ENCODE results near the gene ACTN3.
"Not testable (repeated sequence)": the region's sequence is repeated elsewhere in the genome, so short reads cannot be mapped to it uniquely, and the experiment has no call there.

The ACTN3 gene

DNA sequence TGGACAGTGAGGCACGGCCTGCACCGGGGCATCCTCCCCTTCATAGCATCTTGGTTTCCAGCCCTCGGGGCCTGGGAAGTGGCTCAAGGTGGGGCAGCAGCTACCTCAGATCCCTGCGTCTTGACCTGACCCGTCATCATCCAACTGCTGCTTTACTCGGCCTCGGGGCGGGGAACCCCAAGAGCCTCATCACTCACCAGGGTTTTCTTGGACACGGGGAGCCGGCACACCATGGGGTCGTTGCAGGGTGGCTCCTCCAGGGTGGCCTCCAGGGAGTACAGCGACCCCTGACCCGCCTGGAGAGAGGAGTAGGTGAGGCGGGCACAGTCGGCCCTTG lies 21.1 kb downstream of the ACTN3 start:
- DNase-seq = no peak

DNA sequence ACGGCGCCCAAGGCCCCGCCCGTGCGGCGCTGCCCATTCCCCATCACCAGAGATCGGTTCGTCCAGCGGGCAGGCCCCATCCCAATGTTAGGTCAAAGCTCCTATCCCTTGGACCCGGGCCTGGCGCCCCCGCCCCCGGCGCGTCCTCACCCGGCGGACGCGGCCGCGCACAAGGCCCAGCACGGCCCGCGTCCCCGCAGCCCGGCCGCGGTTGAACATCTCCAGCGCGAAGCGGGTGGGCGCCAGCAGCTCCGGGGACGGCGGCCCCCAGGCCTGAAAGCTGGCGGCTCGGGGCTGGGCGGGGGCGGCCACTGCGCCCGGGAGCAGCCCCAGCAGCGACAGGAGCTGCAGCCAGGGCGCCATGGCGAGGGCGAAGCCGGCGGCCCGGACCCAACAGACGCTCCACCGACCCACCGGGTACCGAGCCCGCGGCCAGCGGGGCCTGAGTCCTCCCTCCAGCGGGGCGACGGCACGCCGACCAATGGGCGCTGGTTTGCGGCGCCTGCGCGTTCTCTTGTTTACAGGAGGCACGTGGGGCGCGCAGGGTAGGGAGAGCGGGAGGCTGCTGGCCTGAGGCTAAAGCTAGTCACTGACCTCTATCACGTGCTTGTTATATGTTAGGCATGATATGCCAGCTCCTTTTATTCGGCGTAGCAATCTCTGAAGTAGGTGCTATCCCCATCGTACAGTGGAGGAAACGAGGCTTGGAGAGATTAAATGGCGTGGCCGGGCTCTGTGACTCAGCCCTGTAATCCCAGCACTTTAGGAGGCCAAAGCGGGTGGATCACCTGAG lies 21.6 kb downstream of the ACTN3 start, which contains the start of gene CTSF:
TSS of gene CTSF (minus strand) at position 483 of the 793 bp plus-strand sequence. CDS start at position 363, 120 bp downstream.
- DNase-seq = peak; percentile 8

DNA sequence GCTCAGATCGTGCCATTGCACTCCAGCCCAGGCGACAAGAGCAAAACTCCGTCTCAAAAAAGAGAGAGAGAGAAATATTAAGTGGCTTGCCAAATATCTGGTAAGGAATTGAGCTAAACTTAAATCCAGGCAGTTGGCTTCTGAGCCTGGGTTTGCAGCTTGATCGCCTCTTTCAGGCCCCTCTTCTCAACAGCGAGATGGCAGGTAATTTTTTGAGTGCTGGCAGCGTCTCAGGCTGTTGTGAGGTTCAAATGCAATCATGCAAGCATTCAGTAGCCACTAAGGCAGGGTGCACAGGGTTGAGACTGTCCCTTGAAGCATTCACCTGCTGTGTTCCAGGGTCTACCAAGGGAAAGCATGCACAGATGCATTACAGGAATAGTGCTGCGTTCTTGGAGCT lies 22.4 kb downstream of the ACTN3 start:
- DNase-seq = no peak

DNA sequence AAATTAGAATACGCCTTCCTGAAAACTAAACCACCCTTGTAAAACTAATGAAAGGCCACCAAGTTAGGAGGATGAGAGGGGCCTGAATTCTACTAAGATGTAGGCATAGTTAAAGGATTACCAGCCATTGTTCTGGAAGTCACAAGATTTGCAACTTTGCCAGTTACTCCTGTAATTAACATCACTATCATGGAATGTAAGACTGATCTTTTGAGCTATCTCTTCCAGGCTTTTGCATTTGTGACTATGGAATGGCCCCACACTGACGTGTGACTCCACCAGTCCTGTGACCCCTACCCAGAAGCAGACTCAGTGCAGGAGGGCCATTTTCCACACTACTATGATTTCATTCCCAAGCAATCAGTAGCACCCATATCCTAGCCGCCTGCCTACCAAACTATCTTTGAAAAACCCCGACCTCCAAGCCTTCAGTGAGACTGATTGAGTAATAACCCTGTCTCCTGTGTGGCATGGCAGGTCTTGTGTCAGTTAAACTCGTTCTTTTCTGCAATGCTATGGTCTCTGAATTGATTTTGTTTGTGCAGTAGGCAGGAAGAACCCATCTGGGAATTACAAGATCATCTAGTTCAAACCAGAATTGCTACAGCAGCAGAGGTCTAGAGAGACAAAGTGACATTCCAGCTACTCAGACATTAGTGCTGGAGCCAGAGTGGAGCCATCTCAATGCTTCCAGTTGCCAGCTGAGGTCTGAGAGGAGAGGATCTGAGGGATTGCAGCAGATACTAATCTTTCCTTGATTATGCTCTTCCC lies 23.6 kb downstream of the ACTN3 start:
- no peak for DNase-seq

DNA sequence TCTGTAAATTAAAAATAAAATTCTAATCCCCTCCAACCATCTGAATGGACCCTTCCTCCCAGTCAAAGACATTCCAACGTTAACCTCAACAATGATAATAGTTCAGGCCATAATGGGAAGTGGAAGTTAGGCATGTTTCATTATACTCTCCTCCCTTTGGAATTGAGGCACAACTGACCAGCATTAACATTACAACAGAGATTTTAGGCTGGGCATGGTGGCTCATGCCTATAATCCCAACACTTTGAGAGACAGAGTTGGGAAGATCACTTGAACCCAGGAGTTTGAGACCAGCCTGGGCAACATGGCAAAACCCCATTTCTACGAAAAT lies 24.1 kb downstream of the ACTN3 start:
- DNase-seq = no peak

DNA sequence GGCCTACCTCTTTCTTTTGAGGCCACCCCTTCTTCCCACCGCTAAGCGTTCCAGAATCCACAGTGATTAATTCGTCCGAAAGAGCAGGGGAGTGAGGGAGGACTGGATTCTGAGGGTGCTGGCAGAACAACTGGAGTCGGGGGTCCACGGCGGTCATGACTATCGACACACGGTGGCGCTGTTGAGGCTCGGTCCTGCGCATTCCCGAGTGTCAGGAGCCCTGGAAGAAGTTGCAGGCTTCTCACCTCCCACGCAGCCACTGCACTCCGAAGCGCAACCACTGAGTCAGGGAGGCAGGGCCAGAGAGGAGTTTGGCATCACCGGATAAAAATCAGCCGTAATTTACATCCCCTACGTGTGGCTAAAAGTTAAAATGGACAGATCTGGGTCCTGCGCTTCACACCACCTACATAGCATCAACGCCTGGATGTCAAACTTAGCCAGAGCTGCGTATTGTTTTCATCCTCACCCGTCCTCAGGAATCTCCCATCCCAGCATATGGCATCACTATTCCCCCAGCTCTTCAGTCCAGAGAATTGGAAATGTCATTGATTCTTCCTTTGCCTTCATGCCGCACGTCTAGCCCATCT lies 32.4 kb downstream of the ACTN3 start:
- peak; percentile 19 for DNase-seq

DNA sequence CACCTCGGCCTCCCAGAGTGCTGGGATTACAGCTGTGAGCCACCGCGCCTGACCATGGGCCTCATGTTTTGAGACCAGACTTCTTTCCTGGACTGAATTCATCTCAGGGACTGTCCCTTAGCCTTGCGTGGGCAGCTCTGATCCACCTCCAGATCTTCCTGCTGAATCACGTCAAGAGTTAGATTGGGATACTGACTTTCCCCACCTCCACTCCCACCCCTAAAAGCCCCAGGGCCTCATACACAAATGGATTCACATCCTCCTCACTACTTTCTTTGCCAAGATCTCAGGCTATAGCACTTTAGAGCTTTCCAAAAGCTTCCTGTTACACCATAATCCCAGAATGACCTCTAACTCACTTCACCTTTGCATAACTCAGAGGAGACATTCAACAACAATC lies 34.1 kb downstream of the ACTN3 start:
- DNase-seq = no peak

DNA sequence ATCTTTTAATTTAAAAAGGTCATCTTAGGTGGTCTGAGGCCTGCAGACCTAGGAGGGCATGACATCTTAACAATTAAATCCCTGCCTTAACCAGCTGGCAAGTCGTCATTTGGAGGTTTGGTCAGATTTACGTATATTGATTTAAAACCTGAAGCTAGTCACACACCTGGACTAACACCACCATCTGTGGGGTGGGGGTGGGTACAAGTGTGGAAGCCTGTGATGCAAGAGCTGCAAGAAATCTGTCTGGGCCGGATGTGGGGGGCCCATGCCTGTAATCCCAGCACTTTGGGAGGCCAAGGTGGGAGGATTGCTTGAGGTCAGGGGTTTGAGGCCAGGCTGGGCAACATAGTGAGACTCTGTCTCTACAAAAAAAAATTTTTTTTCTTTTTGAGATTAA lies 34.6 kb downstream of the ACTN3 start:
- DNase-seq = no peak

DNA sequence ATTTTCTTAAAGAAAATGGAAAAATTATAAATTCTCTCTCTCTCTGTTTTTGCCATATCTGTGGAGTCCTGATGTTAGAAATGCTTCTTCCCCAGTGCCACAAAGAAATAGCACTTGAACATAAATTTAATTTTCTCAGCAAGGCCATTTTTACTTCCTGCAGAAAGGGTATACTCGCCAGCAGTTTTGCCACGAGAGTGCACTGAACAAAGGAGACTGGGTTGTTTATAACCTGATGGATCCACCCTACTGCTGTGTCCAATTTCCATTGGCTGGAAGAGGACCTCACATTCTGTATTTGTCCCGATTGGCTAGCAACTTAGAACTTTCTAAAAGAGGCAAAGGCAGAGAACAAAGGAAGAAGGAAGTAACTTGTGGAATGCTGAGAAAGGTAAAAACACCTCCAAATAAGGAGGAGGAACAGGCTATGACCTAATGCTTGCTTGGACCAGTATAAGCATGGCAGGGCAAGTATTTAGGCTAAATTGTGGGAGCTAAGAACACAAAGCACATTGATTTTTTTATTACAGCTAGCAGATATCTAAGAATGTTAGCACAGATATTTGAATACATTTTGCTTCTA lies 36.0 kb downstream of the ACTN3 start:
- not testable (repeated sequence) for DNase-seq

DNA sequence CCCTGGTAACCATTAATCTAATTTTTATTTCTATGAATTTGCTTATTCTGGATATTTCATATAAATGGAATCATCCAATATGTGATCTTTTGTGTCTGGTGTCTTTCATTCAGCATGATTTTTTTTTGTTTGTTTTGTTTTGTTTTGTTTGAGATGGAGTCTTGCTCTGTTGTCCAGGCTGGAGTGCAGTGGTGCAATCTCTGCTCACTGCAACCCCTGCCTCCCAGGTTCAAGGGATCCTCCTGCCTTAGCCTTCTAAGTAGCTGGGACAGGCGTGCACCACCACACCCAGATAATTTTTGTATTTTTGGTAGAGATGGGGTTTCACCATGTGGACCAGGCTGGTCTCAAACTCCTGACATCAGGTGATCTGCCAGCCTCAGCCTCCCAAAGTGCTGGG lies 38.7 kb downstream of the ACTN3 start:
- DNase-seq = not testable (repeated sequence)

DNA sequence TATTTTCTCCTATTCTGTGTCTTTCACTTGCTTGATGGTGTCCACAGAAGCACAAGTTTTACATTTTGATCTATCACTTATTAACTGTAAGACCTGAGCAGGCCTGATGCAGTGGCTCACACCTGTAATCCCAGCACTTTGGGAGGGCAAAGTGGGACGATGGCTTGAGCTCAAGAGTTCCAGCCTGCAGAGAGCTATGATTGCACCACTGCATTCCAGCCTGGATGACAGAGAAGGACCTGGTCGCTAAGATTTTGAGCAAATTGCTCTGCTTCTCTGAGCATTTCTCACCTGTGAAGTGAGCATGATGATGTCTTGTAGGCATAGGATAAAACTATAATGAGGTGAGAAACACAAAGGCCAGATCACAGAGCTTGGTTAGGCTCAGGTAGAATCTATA lies 39.4 kb downstream of the ACTN3 start:
- no peak for DNase-seq

DNA sequence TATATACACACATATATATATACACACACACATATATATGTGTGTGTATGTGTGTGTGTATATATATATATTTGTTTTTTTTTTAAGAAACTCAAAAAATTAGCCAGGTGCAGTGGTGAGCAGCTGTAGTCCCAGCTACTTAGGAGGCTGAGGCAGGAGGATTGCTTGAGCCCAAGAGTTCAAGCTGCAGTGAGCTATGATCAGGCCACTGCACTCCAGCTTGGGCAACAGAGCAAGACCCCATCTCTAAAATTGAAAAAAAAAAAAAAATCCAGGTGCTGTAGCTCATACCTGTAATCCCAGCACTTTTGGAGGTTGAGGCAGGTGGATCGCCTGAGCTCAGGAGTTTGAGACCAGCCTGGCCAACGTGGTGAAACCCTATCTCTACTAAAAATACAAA lies 42.6 kb downstream of the ACTN3 start:
- not testable (repeated sequence) for DNase-seq

DNA sequence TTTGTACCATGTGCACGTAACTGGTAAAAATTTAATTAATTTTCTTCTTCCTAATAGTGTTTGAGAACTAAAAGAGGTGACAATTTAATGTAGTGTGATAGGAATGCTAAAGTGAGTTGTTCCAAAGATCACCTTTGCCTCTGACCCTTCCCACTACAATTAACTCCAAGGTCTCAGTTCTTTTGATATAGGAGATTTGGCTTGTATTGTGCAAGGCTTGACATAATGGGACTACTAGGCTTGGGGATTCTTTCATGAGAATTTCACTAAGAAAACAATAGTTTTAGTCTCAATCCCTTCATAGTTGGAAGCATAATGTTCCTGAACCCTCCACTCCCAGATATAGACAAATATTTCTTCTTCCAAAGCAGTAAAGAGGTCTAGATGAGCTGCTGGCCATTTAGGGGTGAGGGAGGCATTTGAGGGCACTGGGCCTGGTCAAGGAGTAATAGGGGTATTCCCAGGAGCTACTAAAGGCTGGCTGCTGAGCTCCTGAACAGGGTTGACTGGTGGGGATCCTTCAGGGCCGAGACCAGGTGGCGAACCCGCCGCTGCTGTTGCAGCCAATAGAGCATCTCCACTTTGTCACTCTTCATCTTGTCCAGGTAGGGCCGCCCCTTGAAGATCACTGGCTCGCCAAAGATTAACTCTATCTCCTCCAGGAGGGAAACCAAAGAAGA lies 43.4 kb downstream of the ACTN3 start:
- DNase-seq = no peak

DNA sequence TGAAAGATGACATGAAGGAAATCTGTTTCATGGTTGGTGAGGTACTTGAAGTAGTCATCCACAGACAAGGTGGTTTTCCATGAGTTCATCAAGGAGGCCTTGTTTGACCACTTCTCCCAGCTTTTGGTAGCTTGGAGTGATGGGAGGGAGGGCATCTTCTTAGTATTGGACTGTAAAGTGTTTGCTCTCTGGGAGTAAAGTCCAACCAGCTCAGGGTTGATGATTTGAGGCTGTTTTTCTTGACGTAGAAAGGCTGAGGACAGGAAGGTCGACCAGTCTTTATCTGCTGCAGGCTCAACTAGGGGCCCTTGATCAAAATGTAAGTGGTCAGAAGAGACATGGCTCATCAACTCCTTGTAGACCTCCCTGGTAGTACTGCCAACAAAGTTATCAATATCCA lies 44.5 kb downstream of the ACTN3 start:
- no peak for DNase-seq

DNA sequence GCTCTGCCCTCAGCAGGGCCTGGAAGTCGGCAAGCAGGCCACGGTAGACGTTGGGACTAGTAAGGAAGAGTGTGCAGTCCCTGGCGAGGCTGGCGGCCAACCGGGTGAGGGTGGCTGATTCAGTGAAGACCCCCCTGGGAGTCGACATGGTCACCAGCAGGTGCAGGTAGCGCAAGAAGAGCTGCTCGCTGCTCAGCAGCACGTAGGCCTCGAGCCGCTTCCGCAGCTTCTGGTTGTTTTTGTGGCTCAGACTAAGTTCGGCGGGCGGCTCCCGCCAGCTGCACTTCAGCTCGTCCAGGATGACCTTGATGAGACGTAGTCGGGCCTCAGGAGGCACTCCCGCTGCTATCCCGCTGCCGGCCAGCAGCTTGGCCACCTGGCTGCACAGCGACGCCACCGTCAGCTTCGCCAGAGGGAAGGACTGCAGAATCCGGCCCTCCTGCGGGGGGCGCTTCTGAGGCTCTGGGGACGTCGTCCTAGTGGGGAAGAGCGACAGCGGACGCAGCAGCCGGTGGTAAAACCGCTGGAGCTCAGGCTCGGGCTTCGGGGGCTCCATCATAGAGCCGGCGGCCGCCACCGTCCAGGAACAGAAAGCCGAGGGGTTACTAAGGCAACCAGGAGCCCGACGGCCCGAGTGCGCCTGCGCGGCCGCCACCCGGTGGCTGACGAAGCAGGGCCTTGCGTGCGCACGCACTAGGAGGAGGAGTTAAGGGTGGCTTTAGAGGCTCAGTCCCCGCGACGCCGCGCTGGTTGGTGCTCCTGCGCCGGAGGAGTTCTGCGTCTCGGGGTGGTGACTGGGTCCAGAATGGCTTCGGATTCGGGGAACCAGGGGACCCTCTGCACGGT lies 46.0 kb downstream of the ACTN3 start, which contains the start of the genes CCDC87 and CCS:
TSS of gene CCDC87 (minus strand) at position 607 of the 846 bp plus-strand sequence. CDS start at position 559, 48 bp downstream.
TSS of gene CCS (plus strand) at position 729 of the 846 bp plus-strand sequence. CDS start at position 806, 77 bp downstream.
- peak; percentile 82 for DNase-seq

DNA sequence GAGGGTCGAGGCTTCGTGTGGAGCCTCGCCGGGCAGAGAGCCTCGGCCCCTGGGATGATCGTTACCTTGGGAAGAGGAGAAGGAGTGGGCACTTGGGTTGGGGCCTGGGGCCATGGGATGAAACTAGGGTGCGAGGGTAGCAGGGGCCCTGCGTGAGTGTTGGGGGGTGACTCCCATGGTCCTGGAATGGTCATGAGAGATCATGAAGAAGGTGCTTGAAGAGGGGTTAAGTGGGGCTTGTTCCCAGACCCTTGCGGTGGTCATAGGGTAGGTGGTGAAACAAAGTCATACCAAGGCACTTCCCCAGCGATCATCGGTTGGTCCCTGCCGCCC lies 46.6 kb downstream of the ACTN3 start:
- DNase-seq = no peak

DNA sequence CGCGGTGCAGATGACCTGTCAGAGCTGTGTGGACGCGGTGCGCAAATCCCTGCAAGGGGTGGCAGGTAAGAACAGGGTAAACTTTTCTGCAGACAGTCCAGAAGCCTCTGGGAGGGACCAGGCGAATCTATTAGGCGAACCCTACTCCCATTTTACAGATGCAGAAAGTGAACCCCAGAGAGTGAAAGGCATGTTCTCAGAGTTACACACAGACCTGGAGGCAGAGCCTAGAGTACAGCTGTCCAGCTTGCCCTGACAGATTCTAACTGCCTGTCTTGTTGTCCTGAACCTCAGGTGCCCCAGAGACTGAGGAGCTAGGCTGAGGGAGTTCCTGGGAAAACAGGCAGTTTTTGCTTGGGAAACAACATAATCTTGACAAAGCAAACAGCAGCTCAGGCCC lies 46.9 kb downstream of the ACTN3 start:
- no peak for DNase-seq

DNA sequence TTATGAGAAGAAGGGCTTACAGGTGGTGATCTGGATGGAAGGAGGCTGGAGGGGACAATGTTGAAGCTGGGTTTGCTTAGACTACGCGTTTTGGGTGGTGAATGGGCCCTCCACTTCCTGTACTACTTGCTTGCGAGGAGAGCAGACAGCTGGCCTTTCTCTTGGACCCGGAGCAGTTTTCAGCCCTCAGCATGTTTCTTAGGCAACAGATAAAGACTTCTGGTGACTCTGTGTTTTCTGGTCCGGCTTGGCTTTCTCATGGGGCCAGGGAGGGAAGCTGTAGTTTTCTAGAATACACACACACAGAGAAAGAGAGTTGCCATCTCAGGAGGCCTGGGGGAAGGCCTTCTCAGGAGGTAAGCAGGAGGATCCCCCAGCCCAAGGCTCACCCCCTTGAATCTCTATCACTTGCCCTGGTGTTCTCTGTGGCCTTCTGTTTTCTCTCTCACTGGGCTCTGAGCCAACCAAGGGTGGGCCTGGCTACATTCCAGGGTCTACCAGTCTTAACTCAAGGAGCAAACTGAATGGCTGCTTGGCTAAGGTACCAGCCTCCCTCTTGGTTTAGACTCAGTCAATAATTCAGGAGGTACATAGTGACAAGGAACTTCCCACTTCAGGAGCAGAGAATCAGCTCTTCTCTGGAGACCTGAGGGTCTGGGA lies 48.7 kb downstream of the ACTN3 start:
- DNase-seq = no peak

DNA sequence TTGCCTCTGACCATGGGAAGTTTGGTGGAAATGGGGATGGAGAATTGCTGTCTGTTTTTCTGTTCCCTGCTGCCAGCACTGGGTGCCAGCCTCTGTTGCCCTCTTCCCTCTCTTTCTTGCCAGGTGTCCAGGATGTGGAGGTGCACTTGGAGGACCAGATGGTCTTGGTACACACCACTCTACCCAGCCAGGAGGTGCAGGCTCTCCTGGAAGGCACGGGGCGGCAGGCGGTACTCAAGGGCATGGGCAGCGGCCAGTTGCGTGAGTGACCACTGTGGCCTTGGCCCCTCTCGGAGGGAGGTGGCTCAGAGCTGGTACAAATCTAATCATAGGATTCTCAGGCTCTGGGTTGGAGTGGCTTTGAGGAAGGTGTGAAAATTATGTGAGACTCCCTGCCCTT lies 52.3 kb downstream of the ACTN3 start:
- no peak for DNase-seq

DNA sequence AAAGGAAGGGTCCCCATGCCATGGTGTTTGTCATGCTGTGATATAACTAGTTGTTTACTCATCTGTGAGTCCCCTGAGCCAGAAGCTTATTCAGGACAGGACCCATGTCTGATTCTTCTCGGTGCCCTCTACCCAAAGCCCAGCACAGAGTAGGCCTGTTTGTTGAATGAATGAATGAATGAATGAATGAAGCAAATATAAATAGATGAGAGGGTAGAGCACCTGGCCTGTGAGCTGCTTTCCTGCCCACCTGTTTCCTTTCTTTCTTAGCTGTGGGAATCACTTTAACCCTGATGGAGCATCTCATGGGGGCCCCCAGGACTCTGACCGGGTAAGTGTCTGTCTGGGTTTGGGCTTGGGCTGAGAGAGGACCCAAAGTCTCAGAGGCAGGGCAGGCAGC lies 53.5 kb downstream of the ACTN3 start:
- DNase-seq = no peak

DNA sequence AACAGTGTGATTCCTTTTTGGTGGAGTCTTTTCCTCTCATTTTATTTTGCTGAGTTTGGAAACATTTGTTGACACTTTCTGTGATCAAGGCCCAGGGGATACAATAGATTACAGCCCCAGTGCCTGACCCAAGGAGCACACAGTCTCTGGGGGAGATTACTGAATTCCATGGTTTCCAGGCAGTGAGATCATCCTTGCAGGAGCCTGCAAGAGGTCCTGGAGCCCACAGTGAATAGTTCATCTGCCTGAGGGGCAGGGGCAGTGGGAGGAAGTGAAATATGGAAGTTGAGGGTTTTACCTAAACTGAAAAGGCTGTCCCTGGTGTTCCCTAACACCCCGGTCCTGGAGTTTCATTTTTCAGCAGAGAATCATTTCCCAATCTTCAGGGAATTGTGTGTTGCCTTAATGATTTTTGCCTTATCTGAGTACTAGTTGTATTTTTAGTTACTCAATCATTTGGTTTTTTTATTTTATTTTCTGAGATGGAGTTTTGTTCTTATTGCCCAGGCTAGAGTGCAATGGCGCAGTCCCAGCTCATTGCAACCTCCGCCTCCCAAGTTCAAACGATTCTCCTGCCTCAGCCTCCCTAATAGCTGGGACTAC lies 54.0 kb downstream of the ACTN3 start:
- DNase-seq = no peak
